ENCODE data around the gene GNG14. TPM values are rescaled to one million over a fixed set of nuclear protein-coding genes. Genes with fewer than 3 reads are reported as not detected.
"Not testable (repeated sequence)": the region's sequence is repeated elsewhere in the genome, so short reads cannot be mapped to it uniquely, and the experiment has no call there.

GNG14 gene
- total RNA-seq, 1 donor from 2014 or later = not detected

DNA sequence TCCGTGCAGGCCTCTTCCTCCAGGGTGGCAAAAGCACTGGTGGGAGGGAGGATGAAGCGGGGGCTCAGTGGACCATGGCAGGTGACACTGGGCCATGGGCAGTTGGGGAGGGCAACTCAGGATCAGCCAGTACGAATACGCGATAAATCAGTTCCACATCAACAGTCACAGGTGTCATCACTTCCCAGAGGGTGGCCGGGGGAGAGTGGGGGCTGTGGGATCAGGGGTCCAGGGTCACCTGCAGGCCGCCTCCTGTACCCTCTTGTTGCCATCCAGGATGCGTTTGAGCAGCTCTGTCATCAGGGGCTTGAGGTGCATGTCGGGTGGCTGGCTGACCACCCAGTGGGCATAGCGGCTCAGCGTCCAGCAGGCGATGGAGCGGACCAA is 18.5 kb downstream of the GNG14 start:
- DNase-seq (ENCODE audit: low spot score) = no peak
- H3K4me1 Mint-ChIP-seq (ENCODE audit: low read depth) = no peaks in the 10 kb centered on the region
- peaks cover 38% of the 10 kb centered on the region for H3K36me3 Mint-ChIP-seq (ENCODE audit: low read depth)
- no peaks in the 10 kb centered on the region for H3K9me3 Mint-ChIP-seq (ENCODE audit: low read depth)
- TF ChIP-seq, protein P1, sequence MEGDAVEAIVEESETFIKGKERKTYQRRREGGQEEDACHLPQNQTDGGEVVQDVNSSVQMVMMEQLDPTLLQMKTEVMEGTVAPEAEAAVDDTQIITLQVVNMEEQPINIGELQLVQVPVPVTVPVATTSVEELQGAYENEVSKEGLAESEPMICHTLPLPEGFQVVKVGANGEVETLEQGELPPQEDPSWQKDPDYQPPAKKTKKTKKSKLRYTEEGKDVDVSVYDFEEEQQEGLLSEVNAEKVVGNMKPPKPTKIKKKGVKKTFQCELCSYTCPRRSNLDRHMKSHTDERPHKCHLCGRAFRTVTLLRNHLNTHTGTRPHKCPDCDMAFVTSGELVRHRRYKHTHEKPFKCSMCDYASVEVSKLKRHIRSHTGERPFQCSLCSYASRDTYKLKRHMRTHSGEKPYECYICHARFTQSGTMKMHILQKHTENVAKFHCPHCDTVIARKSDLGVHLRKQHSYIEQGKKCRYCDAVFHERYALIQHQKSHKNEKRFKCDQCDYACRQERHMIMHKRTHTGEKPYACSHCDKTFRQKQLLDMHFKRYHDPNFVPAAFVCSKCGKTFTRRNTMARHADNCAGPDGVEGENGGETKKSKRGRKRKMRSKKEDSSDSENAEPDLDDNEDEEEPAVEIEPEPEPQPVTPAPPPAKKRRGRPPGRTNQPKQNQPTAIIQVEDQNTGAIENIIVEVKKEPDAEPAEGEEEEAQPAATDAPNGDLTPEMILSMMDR (IDR thresholded peaks at IDR 0.05) = no peak
- H3K27me3 Mint-ChIP-seq (ENCODE audit: low read depth) = no peaks in the 10 kb centered on the region
- no peak overlapping the region for H3K4me3 Mint-ChIP-seq (ENCODE audit: unreplicated experiment)
- H3K27ac Mint-ChIP-seq (ENCODE audit: unreplicated experiment) = no peak overlapping the region

DNA sequence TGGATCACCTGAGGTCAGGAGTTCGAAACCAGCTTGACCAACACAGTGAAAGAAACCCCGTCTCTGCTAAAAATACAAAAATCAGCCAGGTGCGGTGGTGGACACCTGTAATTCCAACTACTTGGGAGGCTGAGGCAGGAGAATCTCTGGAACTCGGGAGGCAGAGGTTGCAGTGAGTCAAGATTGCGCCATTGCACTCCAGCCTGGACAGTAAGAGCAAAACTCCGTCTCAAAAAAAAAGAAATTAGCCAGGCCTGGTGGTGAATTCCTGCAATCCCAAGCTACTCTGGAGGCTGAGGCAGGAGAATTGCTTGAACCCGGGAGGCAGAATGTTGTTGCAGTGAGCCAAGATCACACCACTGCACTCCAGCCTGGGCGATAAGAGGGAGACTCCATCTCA is 20.8 kb downstream of the GNG14 start:
- Mint-ChIP-seq H3K9me3 (ENCODE audit: low read depth) (no peaks in the 10 kb centered on the region), H3K27ac (ENCODE audit: unreplicated experiment) (no peak overlapping the region), H3K4me1 (ENCODE audit: low read depth) (no peaks in the 10 kb centered on the region), H3K4me3 (ENCODE audit: unreplicated experiment) (no peak overlapping the region), H3K27me3 (ENCODE audit: low read depth) (no peaks in the 10 kb centered on the region), H3K36me3 (ENCODE audit: low read depth) (peaks cover 38% of the 10 kb centered on the region)
- TF ChIP-seq, protein P1 (IDR thresholded peaks at IDR 0.05) = no peak
- DNase-seq (ENCODE audit: low spot score) = no peak

DNA sequence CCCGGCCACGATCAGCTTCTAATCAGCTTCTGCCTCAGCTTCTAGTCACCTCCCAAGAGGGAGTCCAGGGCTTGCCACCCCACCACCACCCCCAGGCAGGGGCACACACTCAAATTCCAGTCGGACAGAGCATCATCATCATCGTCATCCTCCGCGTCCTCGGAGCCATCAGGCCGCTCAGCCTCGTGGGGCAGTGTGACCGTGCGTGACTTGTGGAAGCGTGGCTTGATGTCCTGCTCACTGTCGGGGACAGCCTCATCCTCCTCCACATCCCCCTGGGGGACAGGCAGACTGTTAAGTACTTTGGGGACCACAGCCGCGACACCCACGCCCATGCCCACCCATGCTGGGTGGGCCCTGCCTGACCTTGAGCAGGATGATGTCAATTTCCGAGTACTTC is 23.4 kb downstream of the GNG14 start:
- Mint-ChIP-seq H3K27me3 (ENCODE audit: low read depth) (no peaks in the 10 kb centered on the region), H3K4me3 (ENCODE audit: unreplicated experiment) (no peak overlapping the region), H3K9me3 (ENCODE audit: low read depth) (no peaks in the 10 kb centered on the region), H3K27ac (ENCODE audit: unreplicated experiment) (no peak overlapping the region), H3K36me3 (ENCODE audit: low read depth) (peaks cover 29% of the 10 kb centered on the region), H3K4me1 (ENCODE audit: low read depth) (no peaks in the 10 kb centered on the region)
- TF ChIP-seq, protein P1 (IDR thresholded peaks at IDR 0.05) = no peak
- no peak for DNase-seq (ENCODE audit: low spot score)

DNA sequence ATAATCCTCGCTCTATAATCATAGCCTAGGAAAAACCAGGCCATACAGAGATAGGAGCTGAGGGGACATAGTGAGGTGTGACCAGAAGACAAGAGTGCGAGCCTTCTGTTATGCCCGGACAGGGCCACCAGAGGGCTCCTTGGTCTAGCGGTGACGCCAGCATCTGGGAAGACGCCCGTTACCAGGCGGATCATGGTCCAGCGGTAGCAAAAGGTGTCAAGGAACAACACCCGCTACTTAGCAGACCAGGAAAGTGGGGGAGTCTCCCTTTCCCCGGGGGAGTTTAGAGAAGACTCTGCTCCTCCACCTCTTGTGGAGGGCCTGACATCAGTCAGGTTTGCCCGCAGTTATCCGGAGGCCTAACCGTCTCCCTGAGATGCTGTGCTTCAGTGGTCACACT is 24.3 kb downstream of the GNG14 start:
- H3K27me3 Mint-ChIP-seq (ENCODE audit: low read depth); H3K4me1 Mint-ChIP-seq (ENCODE audit: low read depth); H3K9me3 Mint-ChIP-seq (ENCODE audit: low read depth); H3K4me3 Mint-ChIP-seq (ENCODE audit: unreplicated experiment); H3K27ac Mint-ChIP-seq (ENCODE audit: unreplicated experiment); DNase-seq (ENCODE audit: low spot score): not testable (repeated sequence)
- TF ChIP-seq, protein P1 (IDR thresholded peaks at IDR 0.05) = peak; percentile 73
- peaks cover 29% of the 10 kb centered on the region for H3K36me3 Mint-ChIP-seq (ENCODE audit: low read depth)

DNA sequence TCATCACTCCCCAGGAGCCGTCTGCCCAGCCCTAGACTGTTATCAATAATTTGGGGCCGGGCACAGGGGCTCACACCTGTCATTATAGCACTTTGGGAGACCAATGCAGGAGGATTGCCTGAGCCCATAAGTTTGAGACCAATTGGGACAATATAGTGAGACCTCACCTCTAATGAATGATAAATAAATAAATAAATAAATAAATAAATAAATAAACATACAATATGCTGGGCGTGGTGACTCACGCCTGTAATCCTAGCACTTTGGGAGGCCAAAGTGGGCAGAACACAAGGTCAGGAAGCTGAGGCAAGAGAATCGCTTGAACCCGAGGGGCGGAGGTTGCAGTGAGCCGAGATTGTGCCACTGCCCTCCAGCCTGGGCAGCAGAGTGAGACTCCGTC is 25.5 kb downstream of the GNG14 start:
- not testable (repeated sequence) for DNase-seq (ENCODE audit: low spot score); H3K4me3 Mint-ChIP-seq (ENCODE audit: unreplicated experiment); H3K27ac Mint-ChIP-seq (ENCODE audit: unreplicated experiment); H3K27me3 Mint-ChIP-seq (ENCODE audit: low read depth); H3K9me3 Mint-ChIP-seq (ENCODE audit: low read depth); H3K4me1 Mint-ChIP-seq (ENCODE audit: low read depth)
- peaks cover 29% of the 10 kb centered on the region for H3K36me3 Mint-ChIP-seq (ENCODE audit: low read depth)

DNA sequence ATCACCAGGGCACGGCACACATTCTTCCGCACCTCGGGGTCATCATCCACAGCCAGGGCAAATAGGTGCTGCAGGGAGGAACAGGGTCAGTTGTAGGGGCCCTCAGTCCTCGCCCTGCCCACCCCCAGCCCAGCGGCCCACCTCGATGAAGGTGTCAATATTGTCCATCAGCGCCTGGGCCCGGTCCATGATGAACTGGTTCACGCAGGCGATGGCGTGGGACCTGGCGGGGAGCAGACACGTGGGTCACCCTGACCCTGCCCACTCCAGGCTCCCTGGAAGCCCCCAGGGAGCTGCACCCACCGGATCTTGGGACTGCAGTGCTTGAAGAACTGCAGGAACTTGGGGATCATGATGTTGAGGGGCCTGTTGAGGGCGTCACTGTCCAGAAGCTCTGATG is 27.3 kb downstream of the GNG14 start:
- H3K9me3 Mint-ChIP-seq (ENCODE audit: low read depth) = no peaks in the 10 kb centered on the region
- DNase-seq (ENCODE audit: low spot score) = peak; percentile 92
- TF ChIP-seq, protein P1 (IDR thresholded peaks at IDR 0.05) = no peak
- H3K27me3 Mint-ChIP-seq (ENCODE audit: low read depth) = no peaks in the 10 kb centered on the region
- H3K4me1 Mint-ChIP-seq (ENCODE audit: low read depth) = peaks cover 8% of the 10 kb centered on the region
- no peak overlapping the region for H3K4me3 Mint-ChIP-seq (ENCODE audit: unreplicated experiment)
- peaks cover 30% of the 10 kb centered on the region for H3K36me3 Mint-ChIP-seq (ENCODE audit: low read depth)
- H3K27ac Mint-ChIP-seq (ENCODE audit: unreplicated experiment) = no peak overlapping the region

Data from chondrocyte (in vitro differentiated cells).